BE2C (cell line): ENCODE results near the gene KCNJ5.

Experiments
- DNase-seq: peaks from one replicate; pipeline ENCODE4 v3.0.0-alpha.2; 2020
- H3K27me3 ChIP-seq: fragments of 250-450 bp; sonication (Bioruptor Pico); 2 replicates; pipeline ENCODE4 v1.5.1; 2020; ENCODE audit warnings: mild to moderate bottlenecking
- H3K36me3 ChIP-seq: fragments of 250-450 bp; sonication (Bioruptor Pico); 2 replicates; pipeline ENCODE4 v1.5.1; 2020; ENCODE audit warnings: mild to moderate bottlenecking
- H3K4me1 ChIP-seq: fragments of 250-450 bp; sonication (Bioruptor Pico); 2 replicates; pipeline ENCODE4 v1.5.1; 2020
- H3K4me3 ChIP-seq: 2 replicates; pipeline ENCODE4 v1.5.1; 2011; ENCODE audit warnings: low read depth, low read length
- H3K9me3 ChIP-seq: fragments of 250-450 bp; sonication (Bioruptor Pico); 2 replicates; pipeline ENCODE4 v1.5.1; 2020
- CTCF ChIP-seq: IDR thresholded peaks from 2 replicates; pipeline ENCODE4 v1.5.1; 2012; ENCODE audit warnings: mild to moderate bottlenecking, low read depth, low read length

The KCNJ5 gene

GRCh38 chr11:128934351-128934750 is 43.2 kb downstream of the KCNJ5 start:
- DNase-seq, result no peak
- Histone ChIP-seq H3K9me3 (no peaks in the 10 kb centered on the region), H3K36me3 (no peaks in the 10 kb centered on the region), H3K27me3 (no peaks in the 10 kb centered on the region), H3K4me3 (no peak overlapping the region), H3K4me1 (no peaks in the 10 kb centered on the region)
- no peak for TF ChIP-seq CTCF

- no peak for DNase-seq
- Histone ChIP-seq H3K4me1 (no peaks in the 10 kb centered on the region), H3K4me3 (no peak overlapping the region), H3K36me3 (no peaks in the 10 kb centered on the region), H3K27me3 (no peaks in the 10 kb centered on the region), H3K9me3 (no peaks in the 10 kb centered on the region)
- TF ChIP-seq CTCF, result no peak
Measured at GRCh38 chr11:128934926-128935325, 43.8 kb downstream of the KCNJ5 start.

- TF ChIP-seq CTCF, result no peak
- H3K4me3 ChIP-seq, result no peak overlapping the region
- peak; percentile 30 for DNase-seq
- H3K4me1 ChIP-seq, result no peaks in the 10 kb centered on the region
- no peaks in the 10 kb centered on the region for H3K9me3 ChIP-seq
- no peaks in the 10 kb centered on the region for H3K36me3 ChIP-seq
- no peaks in the 10 kb centered on the region for H3K27me3 ChIP-seq
Measured at GRCh38 chr11:128936606-128937251, 45.6 kb downstream of the KCNJ5 start.

GRCh38 chr11:128937480-128937879 is 46.3 kb downstream of the KCNJ5 start:
- Histone ChIP-seq H3K36me3 (no peaks in the 10 kb centered on the region), H3K4me1 (no peaks in the 10 kb centered on the region), H3K4me3 (no peak overlapping the region), H3K27me3 (no peaks in the 10 kb centered on the region), H3K9me3 (no peaks in the 10 kb centered on the region)
- TF ChIP-seq CTCF, result no peak
- no peak for DNase-seq

- Histone ChIP-seq H3K4me3 (no peak overlapping the region), H3K36me3 (no peaks in the 10 kb centered on the region), H3K27me3 (no peaks in the 10 kb centered on the region), H3K9me3 (no peaks in the 10 kb centered on the region), H3K4me1 (no peaks in the 10 kb centered on the region)
- TF ChIP-seq CTCF, result no peak
- no peak for DNase-seq
Measured at GRCh38 chr11:128938156-128938885, 47.2 kb downstream of the KCNJ5 start.

GRCh38 chr11:128939591-128939990 is 48.4 kb downstream of the KCNJ5 start:
- H3K36me3 ChIP-seq, result no peaks in the 10 kb centered on the region
- H3K9me3 ChIP-seq, result no peaks in the 10 kb centered on the region
- H3K27me3 ChIP-seq, result no peaks in the 10 kb centered on the region
- H3K4me1 ChIP-seq, result no peaks in the 10 kb centered on the region
- DNase-seq, result no peak
- TF ChIP-seq CTCF, result no peak
- H3K4me3 ChIP-seq, result no peak overlapping the region
